ENCODE data around the gene PRR23A. TPM values are rescaled to one million over a fixed set of nuclear protein-coding genes. Genes with fewer than 3 reads are reported as not detected.

PRR23A gene
- total RNA-seq, 4 donors from 2014 or later, result not detected

- H3K27me3 ChIP-seq, result no peaks in the 10 kb centered on the region
- no peak overlapping the region for H3K27ac ChIP-seq
- no peak for TF ChIP-seq POLR2A (IDR thresholded peaks at IDR 0.05)
- TF ChIP-seq, protein P1, sequence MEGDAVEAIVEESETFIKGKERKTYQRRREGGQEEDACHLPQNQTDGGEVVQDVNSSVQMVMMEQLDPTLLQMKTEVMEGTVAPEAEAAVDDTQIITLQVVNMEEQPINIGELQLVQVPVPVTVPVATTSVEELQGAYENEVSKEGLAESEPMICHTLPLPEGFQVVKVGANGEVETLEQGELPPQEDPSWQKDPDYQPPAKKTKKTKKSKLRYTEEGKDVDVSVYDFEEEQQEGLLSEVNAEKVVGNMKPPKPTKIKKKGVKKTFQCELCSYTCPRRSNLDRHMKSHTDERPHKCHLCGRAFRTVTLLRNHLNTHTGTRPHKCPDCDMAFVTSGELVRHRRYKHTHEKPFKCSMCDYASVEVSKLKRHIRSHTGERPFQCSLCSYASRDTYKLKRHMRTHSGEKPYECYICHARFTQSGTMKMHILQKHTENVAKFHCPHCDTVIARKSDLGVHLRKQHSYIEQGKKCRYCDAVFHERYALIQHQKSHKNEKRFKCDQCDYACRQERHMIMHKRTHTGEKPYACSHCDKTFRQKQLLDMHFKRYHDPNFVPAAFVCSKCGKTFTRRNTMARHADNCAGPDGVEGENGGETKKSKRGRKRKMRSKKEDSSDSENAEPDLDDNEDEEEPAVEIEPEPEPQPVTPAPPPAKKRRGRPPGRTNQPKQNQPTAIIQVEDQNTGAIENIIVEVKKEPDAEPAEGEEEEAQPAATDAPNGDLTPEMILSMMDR (IDR thresholded peaks at IDR 0.05), result no peak
- no peaks in the 10 kb centered on the region for H3K36me3 ChIP-seq
- H3K4me1 ChIP-seq, result no peaks in the 10 kb centered on the region
- DNase-seq, result no peak
- no peaks in the 10 kb centered on the region for H3K9me3 ChIP-seq
- no peak overlapping the region for H3K4me3 ChIP-seq
These were observed 30.0 kb downstream of the PRR23A start for GRCh38 chr3:138976047-138976446.

GRCh38 chr3:138975351-138975750 is 30.7 kb downstream of the PRR23A start:
- Histone ChIP-seq H3K36me3 (no peaks in the 10 kb centered on the region), H3K9me3 (no peaks in the 10 kb centered on the region), H3K4me3 (no peak overlapping the region), H3K27ac (no peak overlapping the region), H3K4me1 (no peaks in the 10 kb centered on the region), H3K27me3 (no peaks in the 10 kb centered on the region)
- TF ChIP-seq POLR2A (IDR thresholded peaks at IDR 0.05), result no peak
- TF ChIP-seq, protein P1 (IDR thresholded peaks at IDR 0.05), result no peak
- DNase-seq, result no peak

- Histone ChIP-seq H3K4me1 (no peaks in the 10 kb centered on the region), H3K27me3 (no peaks in the 10 kb centered on the region), H3K4me3 (no peak overlapping the region), H3K36me3 (no peaks in the 10 kb centered on the region), H3K9me3 (no peaks in the 10 kb centered on the region), H3K27ac (no peak overlapping the region)
- TF ChIP-seq POLR2A (IDR thresholded peaks at IDR 0.05), result no peak
- TF ChIP-seq, protein P1 (IDR thresholded peaks at IDR 0.05), result no peak
- DNase-seq, result no peak
These were observed 31.6 kb downstream of the PRR23A start for GRCh38 chr3:138974462-138974861.

GRCh38 chr3:138972941-138973340 is 33.1 kb downstream of the PRR23A start:
- Histone ChIP-seq H3K36me3 (no peaks in the 10 kb centered on the region), H3K4me3 (no peak overlapping the region), H3K4me1 (no peaks in the 10 kb centered on the region), H3K27ac (no peak overlapping the region), H3K9me3 (no peaks in the 10 kb centered on the region), H3K27me3 (no peaks in the 10 kb centered on the region)
- TF ChIP-seq, protein P1 (IDR thresholded peaks at IDR 0.05), result no peak
- TF ChIP-seq POLR2A (IDR thresholded peaks at IDR 0.05), result no peak
- DNase-seq, result no peak

GRCh38 chr3:138971766-138972320 is 34.2 kb downstream of the PRR23A start:
- Histone ChIP-seq H3K4me3 (no peak overlapping the region), H3K36me3 (no peaks in the 10 kb centered on the region), H3K9me3 (no peaks in the 10 kb centered on the region), H3K27me3 (no peaks in the 10 kb centered on the region), H3K4me1 (no peaks in the 10 kb centered on the region), H3K27ac (no peak overlapping the region)
- TF ChIP-seq, protein P1 (IDR thresholded peaks at IDR 0.05), result no peak
- TF ChIP-seq POLR2A (IDR thresholded peaks at IDR 0.05), result no peak
- DNase-seq, result no peak

- H3K27ac ChIP-seq, result no peak overlapping the region
- no peak for DNase-seq
- no peaks in the 10 kb centered on the region for H3K36me3 ChIP-seq
- no peak for TF ChIP-seq POLR2A (IDR thresholded peaks at IDR 0.05)
- TF ChIP-seq, protein P1 (IDR thresholded peaks at IDR 0.05), result no peak
- H3K4me1 ChIP-seq, result peaks cover 0 to 5% (median 0%) of the 10 kb centered on the region in 4 donors
- peaks cover 0 to 5% (median 0%) of the 10 kb centered on the region in 4 donors for H3K9me3 ChIP-seq
- peaks cover 0 to 10% of the 10 kb centered on the region in 2 donors for H3K27me3 ChIP-seq
- H3K4me3 ChIP-seq, result no peak overlapping the region
These were observed 41.1 kb downstream of the PRR23A start for GRCh38 chr3:138964923-138965322.

All from Peyer's patch (tissue), 4 donors.